Measurements from ENCODE around the gene DOCK1.

Gene DOCK1

GRCh38 chr10:127236266-127236665, 331.0 kb downstream of the DOCK1 start:
- no peak for DNase-seq

- DNase-seq = no peak
These were observed 337.7 kb downstream of the DOCK1 start for GRCh38 chr10:127242914-127243313.

GRCh38 chr10:127243490-127244272, 338.5 kb downstream of the DOCK1 start:
- peak; percentile 10 to 32 for DNase-seq

- no peak for DNase-seq
These were observed 340.2 kb downstream of the DOCK1 start for GRCh38 chr10:127245456-127245855.

GRCh38 chr10:127250031-127250430, 344.8 kb downstream of the DOCK1 start:
- DNase-seq = no peak

- DNase-seq = no peak
These were observed 347.6 kb downstream of the DOCK1 start for GRCh38 chr10:127252818-127253217.

- no peak for DNase-seq
These were observed 349.0 kb downstream of the DOCK1 start for GRCh38 chr10:127254276-127254675.

GRCh38 chr10:127257395-127257794, 352.2 kb downstream of the DOCK1 start:
- DNase-seq = no peak

- DNase-seq = no peak
These were observed 354.1 kb downstream of the DOCK1 start for GRCh38 chr10:127259347-127259746.

- DNase-seq = no peak
These were observed 357.4 kb downstream of the DOCK1 start for GRCh38 chr10:127262606-127263005.

GRCh38 chr10:127265288-127265687, 360.1 kb downstream of the DOCK1 start:
- DNase-seq = no peak

- no peak for DNase-seq
These were observed 361.2 kb downstream of the DOCK1 start for GRCh38 chr10:127266431-127266830.

- DNase-seq = no peak
These were observed 362.2 kb downstream of the DOCK1 start for GRCh38 chr10:127267442-127267841.

GRCh38 chr10:127272076-127272475, 366.8 kb downstream of the DOCK1 start:
- no peak for DNase-seq

- no peak for DNase-seq
These were observed 370.0 kb downstream of the DOCK1 start for GRCh38 chr10:127275272-127275671.

GRCh38 chr10:127275793-127276450, 370.7 kb downstream of the DOCK1 start:
- no peak for DNase-seq

- no peak for DNase-seq
These were observed 371.7 kb downstream of the DOCK1 start for GRCh38 chr10:127276794-127277462.

- no peak for DNase-seq
These were observed 372.8 kb downstream of the DOCK1 start for GRCh38 chr10:127278001-127278400.

GRCh38 chr10:127279334-127279774, 374.1 kb downstream of the DOCK1 start:
- no peak for DNase-seq

- DNase-seq = no peak
These were observed 375.2 kb downstream of the DOCK1 start for GRCh38 chr10:127280446-127280845.

- no peak for DNase-seq
These were observed 377.8 kb downstream of the DOCK1 start for GRCh38 chr10:127283017-127283416.

GRCh38 chr10:127283576-127283975, 378.3 kb downstream of the DOCK1 start:
- no peak for DNase-seq

- DNase-seq = no peak
These were observed 385.6 kb downstream of the DOCK1 start for GRCh38 chr10:127290850-127291249.

- DNase-seq = no peak
These were observed 386.1 kb downstream of the DOCK1 start for GRCh38 chr10:127291329-127291728.
